ENCODE measurements around the gene CPT1C.

CPT1C gene

DNA sequence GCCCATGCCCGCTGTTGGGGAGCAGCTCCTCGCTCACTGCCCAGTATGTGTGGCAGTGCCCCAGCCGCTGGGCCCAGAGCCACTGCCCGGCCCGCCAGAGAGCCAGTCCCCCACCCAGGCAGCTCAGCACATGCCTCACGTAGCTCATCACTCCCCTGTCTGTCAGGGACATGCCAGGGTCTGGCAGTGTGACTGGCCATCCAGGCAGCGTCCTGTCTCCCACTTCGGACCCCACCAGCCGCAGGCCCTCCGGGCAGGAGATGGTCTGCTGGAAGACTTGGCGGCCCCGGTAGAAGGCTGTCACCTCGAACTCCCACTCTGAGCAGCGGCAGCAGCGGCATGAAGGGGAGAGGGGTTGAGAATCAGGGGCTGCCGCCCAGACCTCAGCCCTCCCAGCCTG, 28.9 kb upstream of the CPT1C start:
- no peak for DNase-seq

DNA sequence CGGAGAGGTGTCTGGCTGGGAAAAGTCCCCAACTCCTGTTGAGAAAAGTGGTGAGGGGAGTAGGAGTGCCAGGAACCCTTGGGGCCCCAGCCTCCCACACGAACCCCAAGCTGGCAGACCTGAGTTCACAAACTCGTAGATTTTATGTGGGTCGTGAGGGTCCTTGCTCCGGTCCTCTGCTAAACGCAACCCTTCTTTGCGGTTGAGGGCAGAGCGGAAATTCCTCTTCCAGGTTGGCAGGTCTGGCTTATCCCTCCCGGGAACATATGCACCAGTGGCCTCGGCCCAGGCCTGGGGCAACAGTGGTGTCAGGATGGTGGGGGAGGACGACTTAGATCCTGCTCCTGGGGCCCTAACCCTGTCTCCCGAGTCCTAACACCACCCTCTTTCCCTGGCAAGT, 27.7 kb upstream of the CPT1C start:
- DNase-seq: no peak

DNA sequence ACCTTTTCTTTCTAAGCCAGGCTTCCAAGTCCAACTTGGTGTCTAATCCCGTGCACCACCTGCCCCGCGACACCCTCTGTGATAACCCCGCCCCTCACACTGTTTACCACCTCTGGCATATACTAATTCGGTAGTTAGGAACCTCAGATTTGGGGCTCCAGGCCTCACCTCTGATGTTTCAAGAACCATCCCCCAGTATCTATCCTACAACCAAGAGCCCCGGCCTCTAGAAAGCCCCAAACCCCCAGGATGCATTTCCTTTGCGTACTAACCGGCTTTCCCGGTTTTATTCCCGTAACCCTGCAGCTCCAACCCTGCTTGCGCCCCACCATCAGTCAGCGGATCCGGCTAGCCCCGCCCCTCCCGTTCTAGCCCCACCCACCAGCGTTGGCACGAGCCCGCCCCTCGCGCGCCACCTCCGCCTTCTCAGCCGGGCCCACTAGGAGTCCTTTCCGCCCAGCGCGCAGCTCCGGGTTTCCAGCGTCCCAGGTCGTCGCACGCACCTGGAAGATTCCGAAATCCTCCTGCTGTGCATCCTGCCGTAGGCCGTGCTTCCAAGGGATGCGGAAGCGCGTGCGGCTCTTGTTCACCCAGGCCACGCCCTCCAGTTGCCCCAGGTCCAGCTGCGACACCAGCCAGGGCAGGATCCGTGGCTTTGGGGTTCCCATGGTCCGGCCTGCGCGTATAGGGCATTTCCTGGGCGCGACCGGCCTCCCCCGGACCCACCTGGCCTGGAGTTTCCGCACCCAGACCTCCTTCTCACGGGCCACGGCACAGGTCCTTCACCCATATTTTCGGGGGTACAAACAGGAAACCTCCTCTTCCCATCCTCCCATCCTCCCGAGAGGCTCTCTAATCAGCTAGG, 26.5 kb upstream of the CPT1C start:
- peak; percentile 84 for DNase-seq

DNA sequence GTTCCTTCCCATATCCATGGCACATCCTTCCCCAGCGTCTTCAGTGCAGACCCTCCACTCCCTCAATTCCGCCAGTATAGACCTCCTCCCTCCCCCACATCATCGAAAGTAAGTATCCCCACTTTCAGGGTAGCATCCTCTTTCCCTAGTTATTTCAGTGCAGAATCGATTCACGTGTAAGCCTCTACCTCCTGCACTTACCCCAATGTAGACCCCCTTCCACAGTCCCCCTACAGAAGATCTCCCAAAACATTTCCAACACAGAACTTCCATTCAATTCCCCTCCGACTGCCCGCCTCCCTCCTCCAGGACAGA, 25.9 kb upstream of the CPT1C start:
- no peak for DNase-seq

DNA sequence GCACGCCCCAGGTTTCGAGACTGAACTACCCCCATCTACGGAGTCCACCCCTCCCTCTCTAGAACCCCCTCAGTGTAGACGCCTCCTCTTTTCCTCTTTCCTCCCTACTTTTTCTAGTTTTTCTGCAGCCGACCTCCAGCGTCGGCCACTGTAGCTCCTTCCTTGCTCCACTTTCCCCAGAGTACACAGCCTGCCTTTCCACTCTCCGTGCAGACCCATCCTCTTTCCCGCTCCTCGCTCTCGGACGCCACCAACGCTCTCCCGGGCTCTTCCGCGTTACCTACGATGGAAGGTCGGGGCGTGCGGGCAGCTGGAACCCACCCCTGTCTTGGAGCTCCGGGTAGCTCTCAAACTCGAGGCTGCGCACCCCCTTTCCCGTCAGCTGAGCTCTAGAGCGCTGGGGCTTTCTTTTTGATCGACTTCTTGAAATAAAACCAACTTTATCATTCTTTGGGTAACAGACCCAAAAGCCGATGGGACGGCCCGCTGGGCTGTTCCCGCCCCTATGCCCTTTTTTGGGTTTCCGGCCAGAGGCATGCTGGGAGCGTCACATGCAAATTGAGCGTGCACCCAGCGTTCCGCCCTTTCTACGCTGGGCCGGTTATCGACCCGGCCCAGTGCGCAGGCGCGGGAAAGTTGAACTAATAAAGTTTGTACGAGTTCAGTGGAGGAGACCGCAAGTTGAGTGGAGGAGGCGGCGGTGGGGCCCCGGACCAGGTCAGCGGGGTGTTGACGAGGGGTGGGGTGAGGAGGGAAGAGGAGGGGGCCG, 25.4 kb upstream of the CPT1C start, which contains the start of the genes BCL2L12 and IRF3:
BCL2L12 (plus strand) TSS at position 583 of the 769 bp plus-strand sequence. CDS start 760 bp downstream, outside the sequence.
IRF3 (minus strand) TSS at position 507 of the 769 bp plus-strand sequence. CDS start 1,019 bp downstream, outside the sequence.
- DNase-seq: peak; percentile 98

DNA sequence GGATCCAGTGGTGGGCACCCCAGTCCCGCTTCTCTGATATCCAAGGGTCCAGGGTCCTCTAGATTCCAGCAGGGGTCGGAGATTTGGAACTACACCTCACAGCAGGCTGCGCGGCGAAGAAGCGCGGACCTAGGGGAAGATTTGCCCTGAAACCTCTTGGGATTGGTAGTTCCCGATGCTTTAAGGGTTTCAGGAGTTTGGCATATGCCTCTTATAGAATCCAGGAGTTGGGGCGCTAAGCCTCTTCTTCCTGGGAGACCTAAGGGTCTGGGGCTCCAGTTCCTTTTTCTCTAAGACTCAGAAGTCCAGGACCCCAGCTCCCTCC, 24.8 kb upstream of the CPT1C start:
- no peak for DNase-seq

DNA sequence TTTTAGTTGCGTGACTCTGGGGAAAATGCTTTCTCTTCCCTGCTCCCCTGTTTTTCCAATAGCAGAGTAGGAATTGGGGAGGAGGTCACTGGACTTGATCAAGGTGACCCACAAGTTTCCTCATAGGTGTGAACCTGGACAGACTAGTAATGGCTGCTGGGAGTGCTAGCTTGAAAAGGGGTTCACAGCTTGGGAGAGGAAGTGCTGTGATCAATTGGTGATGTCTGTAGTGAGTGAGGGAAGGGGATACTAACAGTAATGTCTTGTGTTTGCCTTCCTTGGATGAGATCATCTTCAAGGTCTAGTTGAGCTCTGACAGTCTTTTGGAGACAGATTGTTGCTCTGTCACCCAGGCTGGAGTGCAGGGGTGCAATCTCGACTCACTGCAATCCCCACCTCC, 23.4 kb upstream of the CPT1C start:
- no peak for DNase-seq

DNA sequence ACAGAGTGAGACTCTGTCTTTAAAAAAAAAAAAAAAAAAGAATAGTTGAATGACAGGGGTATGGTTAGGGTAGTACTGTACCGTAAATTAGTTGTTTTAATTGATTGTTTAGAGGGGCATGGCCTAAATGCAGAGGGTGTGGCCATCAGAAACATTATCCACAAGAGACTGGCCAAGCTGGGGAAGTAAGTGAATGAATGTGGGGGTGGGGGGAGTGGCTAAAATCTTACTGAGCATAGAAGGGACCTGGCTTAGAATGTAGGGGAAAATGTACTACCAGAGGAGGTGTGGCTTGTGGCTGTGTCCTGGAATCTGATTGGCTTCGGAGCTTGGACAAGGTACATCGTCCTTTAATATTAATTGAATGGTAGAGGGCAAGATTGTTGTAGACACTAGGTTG, 21.4 kb upstream of the CPT1C start:
- DNase-seq: peak; percentile 32

DNA sequence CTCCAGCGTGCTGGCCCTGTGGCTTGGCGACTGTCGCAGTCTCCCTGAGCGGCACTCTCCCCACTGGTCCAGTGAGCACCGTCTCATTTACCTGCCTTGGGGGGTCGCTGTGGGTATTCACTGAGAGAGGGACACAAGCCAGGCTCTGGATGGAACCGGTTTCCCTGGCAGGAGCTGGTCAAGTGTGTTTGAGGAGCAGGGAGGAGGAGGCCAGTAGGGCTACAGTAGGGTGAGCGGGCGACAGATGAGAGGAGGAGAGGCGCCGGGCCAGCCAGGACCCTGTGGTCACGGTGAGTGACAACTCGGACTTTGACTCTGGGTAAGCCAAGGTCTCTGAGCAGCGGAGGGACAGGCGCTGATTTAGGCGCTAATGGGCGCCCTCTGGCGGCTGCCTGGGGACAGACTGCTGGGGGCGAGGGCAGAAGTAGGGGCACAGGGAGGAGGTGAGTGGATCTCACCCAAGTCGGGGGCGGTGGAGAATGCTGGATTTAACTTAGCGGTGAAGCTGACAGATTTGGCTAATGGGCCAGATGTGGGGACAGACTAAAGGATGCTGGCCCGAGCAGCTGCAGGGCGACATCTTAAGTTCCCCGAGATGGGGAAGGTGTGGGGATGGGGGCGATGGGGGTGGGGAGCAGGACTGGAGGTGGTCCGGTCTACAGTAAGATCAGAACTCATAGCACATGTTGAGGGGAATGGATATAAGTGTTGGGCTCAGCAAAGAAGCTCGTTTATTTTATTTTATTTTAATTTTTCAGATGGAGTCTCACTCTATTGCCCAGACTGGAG, 18.6 kb upstream of the CPT1C start:
- peak; percentile 81 for DNase-seq

DNA sequence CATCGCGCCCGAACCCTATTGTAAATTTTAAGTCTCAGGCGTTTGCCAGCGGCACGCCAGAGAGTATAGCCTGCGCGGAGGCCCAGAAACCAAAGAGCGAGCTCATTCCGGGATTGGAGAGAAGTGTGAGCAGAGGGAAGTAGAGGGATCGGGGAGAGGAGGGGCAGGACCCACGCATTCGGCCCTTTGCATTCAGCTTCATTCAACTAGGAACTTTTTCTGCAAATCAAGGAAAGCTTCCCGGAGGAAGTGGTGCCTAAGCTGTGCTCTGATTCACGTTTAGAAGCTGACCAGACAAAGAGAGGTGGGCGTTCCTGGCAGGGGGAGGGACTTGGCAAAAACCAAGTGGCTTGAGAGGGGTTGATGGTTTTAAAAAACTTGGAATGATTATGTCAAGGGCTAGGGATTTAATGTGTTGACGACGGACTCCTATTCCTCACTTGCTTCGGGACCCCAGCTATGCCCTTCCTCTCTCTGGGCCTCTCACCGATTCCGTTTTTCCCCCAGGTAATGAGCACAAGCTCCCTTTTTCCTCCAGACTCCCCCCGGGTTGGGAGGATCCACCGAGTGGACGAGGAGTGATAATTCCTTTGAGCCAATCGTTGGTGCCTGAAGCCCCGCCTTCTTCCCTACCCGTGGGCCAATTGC, 14.7 kb upstream of the CPT1C start:
- DNase-seq: peak; percentile 95

DNA sequence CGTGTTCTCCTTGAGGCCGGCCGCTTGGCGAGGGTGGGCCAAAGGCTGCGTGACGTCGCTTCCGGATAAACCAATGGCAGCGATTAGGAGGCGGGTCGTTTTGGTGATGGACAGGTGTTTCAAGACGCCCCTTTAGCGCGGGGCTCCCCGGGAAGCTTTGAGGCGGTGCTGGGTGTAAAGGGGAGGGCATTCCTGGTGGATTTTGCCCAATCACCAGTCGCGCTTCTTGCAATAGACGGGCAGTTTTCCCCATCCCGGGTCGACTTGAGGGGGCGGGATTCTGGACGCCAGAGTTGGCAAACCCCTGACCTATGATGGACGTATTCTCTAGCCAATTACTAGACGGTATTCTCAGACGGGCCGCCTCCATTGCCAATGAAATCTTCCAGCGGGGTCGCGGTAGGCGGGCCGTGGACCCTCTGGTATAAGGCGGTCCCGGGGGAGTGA, 14.1 kb upstream of the CPT1C start:
- peak; percentile 100 for DNase-seq

DNA sequence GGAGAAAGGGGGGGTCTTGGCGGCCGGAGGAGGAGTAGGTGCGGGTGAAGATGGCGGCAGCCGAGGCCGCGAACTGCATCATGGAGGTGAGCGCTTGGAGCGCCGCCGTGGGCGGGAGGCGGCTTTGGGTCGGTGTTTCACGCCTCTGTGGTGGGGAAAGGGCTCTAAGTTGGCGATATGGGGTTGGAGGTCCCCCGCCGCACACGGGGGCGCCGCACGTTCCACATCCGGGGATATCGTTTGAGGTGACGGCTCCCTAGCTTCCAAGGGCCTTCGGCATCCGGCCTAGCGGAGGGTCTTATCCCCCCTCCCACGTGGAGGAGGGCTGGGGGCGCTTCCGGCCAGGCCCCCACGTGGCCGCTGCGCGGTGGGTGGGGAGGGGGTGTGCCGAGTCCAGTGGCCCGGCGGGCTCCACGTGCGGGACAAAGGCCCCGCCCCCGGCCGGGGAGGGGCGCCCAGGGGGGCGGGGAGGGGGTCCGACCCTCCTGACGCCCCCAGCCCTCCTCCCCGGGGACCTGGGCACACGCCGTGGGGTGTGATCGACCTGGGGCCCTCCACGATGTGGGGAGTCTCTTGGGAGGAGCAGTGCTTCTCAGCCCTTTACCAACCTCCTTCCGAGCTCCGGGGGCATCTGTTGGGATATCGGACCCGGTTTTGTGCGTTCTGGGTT, 13.6 kb upstream of the CPT1C start, which contains the start of gene PRMT1:
PRMT1 (plus strand) TSS at position 41 of the 670 bp plus-strand sequence; CDS start at position 51, 10 bp downstream.
- DNase-seq: no peak

DNA sequence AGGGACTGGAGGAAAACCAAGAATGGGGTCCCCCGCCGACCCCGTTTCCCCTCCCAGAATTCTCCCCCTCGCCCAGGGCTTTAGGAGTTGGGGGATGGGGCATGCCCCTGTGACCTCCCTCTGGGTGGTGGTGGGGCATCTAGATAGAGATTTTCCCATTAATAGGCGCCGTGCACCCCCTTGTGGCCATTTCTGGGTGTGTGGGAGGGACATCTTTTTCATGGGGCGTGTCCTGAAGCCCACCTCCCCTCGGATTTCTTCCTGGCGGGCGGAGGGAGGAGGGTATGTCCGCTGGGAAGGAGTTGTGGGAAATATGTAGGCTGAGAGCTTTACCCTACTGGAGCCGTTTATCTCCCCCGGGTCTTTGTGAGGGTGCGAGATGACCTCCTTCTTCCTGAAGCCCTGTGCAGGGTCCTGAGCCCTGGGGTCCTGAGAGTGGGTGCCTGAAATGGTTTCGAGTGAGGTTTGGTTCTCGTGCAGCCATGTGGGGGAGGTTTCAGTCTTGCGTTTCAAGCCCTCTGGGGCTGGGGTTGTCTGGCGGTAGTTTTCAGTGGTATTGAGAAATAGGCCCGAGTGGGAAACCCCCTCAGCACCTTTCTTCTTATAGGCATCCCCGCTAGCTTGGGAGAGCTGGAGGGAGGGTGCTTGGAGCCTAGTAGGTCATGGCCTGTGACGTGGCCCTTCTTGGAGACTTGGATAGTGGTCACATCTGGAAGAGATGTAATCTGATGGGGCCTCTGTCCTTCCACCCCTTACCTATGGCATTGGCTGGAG, 12.8 kb upstream of the CPT1C start:
- DNase-seq: peak; percentile 78

DNA sequence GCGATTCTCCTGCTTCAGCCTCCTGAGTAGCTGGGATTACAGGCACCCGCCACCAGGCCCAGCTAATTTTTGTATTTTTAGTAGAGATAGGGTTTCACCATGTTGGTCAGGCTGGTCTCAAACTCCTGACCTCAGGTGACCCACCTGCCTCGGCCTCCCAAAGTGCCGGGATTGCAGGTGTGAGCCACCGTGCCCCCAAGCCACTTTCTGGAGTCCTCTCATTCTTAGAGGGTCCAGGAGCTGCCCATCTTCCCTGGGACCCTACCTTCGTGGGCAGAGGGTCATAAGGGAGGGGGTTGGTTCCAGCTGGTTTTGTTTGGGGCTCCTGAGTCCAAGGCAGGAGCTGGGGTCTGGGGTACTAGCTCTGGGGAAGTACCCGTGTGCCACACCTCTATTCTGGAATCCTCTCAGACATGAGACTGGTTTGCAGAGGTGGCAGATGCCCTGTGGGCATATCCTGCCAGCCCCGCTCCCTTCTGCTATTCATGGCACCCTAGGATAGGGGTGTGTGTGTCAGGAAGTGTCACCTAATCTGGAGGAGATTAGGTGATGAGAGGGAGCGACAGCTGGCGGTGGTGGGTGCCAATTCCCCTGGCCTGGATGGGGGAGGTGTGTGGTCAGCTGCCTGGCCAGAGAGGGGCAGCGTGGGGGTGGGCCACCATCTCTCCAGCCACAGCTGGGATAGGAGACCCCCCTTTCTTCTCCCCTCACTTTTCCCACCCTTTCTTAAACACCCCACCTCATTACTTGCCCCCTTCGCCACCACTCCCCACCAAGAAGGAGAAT, 11.7 kb upstream of the CPT1C start:
- no peak for DNase-seq

DNA sequence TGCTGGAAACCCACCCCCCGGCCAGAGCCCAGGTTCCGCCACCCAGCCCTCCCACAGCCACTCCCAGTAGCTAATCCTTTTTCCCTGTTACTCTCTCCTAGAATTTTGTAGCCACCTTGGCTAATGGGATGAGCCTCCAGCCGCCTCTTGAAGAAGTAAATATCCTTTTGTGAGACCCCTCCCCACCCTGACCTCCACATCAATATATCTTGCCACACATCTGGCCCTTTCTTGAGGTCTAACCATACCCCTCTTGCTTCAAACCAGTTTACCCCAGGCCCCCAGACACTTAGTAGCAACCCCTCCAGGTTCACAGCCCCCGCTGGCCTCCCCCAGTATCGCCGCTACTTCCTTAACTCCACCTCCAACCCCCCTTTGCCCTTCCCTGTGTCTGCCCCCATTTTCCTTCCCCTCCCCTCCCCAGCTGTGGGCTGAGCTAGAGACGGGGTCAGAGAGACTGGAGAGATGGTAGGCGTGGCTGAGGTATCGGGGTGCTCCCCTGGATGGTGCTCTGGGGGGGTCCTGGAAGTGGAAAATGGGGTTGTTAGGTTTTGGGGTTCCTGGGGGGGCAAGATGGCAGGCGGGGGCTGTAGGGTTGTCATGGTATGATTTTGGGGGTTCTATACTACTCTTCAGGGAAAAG, 11.0 kb upstream of the CPT1C start:
- DNase-seq: no peak

DNA sequence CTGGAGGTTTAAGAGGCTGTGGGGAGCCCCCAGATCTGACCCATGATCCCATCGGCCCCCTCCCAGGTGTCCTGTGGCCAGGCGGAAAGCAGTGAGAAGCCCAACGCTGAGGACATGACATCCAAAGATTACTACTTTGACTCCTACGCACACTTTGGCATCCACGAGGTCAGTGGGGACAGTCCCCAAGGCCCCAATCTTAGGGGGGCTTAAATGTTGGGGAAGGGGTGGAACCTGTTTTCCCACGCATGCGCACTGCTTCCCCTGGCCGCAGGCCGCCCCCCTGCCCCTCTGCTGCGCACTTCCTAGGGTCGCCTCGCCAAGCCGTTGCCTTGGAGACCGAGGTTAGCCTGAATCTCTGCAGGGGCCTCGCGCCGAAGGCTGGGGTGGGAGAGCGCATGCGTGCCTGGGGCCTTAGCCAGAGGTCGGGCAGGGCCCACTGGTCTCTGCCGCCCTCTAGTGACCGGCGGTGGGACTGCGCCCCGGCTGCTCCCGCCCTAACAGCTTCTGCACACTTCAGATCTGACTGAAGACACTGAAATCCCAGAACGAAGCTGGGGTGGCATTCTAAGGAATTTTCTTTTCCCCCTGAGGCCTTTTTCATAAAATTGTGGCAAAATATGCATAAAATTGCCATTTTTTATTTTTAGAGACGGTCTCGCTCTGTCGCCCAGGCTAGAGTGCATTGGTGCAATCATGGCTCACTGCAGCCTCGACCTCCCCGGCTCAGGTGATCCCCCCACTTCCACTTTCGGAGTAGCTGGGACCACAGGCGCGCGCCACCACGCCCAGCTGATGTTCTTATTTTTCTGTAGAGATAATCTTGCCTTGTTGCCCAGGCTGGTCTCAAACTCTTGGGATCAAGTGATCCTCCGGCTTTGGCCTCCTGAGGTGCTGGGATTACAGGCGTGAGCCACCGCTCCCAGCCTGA, 10.2 kb upstream of the CPT1C start:
- DNase-seq: peak; percentile 95

DNA sequence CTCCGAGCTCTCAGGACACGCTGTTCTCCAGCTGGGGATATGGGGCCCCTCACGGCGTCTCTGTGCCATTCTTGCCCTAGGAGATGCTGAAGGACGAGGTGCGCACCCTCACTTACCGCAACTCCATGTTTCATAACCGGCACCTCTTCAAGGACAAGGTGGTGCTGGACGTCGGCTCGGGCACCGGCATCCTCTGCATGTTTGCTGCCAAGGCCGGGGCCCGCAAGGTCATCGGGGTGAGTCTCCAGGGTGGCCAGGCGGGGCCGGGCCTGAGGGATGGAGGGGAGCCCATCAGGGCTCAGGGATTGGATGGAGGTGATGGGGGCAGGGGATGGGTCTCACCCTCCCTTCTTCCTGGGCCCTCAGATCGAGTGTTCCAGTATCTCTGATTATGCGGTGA, 9.1 kb upstream of the CPT1C start:
- no peak for DNase-seq

DNA sequence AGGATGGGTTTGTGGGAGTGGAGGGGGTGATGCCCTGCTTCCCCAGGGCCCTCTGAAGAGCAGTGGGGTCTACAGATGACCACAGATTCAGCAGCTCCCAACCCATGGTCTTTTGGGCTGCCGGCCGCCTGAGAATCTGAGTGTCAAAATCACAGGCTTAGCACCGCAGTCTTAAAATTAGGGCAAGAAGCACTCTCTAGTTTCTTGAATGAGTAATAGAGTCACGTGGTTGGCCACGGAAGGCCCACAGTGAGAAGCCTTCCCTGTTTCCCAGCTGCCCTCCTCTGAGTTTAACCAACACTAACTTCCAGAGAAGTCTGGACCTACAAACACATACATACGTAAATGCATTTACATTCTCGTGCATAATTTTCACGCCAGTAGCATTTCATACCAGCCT, 8.6 kb upstream of the CPT1C start:
- no peak for DNase-seq

DNA sequence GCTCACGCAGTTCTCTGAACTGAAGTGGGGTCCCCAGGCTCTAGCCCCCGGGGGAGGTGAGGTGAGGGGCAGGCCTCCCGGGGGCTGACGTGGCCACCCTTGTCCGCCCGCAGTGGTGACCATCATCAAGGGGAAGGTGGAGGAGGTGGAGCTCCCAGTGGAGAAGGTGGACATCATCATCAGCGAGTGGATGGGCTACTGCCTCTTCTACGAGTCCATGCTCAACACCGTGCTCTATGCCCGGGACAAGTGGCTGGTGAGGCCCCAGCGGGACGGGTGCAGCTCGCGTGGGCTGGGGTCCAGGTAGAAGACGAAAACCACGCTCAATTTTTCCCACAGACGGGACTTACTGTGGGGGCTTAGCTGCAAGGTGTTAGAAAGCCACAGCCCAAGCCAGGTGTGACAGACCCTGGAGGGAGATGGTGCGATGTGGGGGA, 7.1 kb upstream of the CPT1C start:
- no peak for DNase-seq

Measured in suppressor macrophage treated with lipopolysaccharide for 4 hours (primary cell).